Effector CD8-positive, alpha-beta T cell (primary cell): ENCODE results near the gene ZNRD2.

ENCODE experiments used
- DNase-seq: peaks from one replicate; lab custom pipeline; 2025; lab: John Stamatoyannopoulos, UW

Gene ZNRD2

GRCh38 chr11:65610404-65610803 is 40.1 kb downstream of the ZNRD2 start:
- no peak for DNase-seq

GRCh38 chr11:65611028-65611757 is 40.9 kb downstream of the ZNRD2 start:
- no peak for DNase-seq

GRCh38 chr11:65611758-65612603 is 41.7 kb downstream of the ZNRD2 start:
- DNase-seq: no peak

- DNase-seq: no peak
These were observed 42.4 kb downstream of the ZNRD2 start for GRCh38 chr11:65612691-65613090.

GRCh38 chr11:65613091-65613928 is 43.0 kb downstream of the ZNRD2 start:
- no peak for DNase-seq

GRCh38 chr11:65615229-65615949 is 45.1 kb downstream of the ZNRD2 start, which contains the start of gene PCNX3:
PCNX3 (plus strand) TSS chr11:65615776; CDS start chr11:65616312, 536 bp downstream.
- DNase-seq: peak; percentile 100

GRCh38 chr11:65615950-65616574 is 45.8 kb downstream of the ZNRD2 start:
- DNase-seq: peak; percentile 51

GRCh38 chr11:65616575-65617001 is 46.3 kb downstream of the ZNRD2 start:
- no peak for DNase-seq

- DNase-seq: no peak
These were observed 47.0 kb downstream of the ZNRD2 start for GRCh38 chr11:65617136-65617850.

GRCh38 chr11:65617990-65618751 is 47.9 kb downstream of the ZNRD2 start:
- no peak for DNase-seq

- DNase-seq: no peak
These were observed 48.5 kb downstream of the ZNRD2 start for GRCh38 chr11:65618763-65619162.

GRCh38 chr11:65619281-65619928 is 49.1 kb downstream of the ZNRD2 start:
- DNase-seq: no peak

GRCh38 chr11:65620666-65621065 is 50.4 kb downstream of the ZNRD2 start:
- no peak for DNase-seq

- no peak for DNase-seq
These were observed 51.2 kb downstream of the ZNRD2 start for GRCh38 chr11:65621460-65621859.
